HG03469 (cell line): Measurements from ENCODE around the gene KRT78.
"Not testable (repeated sequence)": the region's sequence is repeated elsewhere in the genome, so short reads cannot be mapped to it uniquely, and the experiment has no call there.

Experiments used
- ATAC-seq: cut with Tn5 transposase; IDR thresholded peaks from one replicate; pipeline ENCODE4 v1.9.1; 2021; ENCODE audit warnings: mild to moderate bottlenecking, moderate library complexity, moderate number of reproducible peaks; ENCODE audit not compliant: unreplicated experiment

Gene KRT78

GRCh38 chr12:52848661-52849255, at the start of gene KRT78:
Gene KRT78, minus strand, starts transcription at chr12:52848994. Its CDS starts 64 bp downstream, at chr12:52848930.
- no peak for ATAC-seq

GRCh38 chr12:52896190-52897100, 47.7 kb upstream of the KRT78 start:
- ATAC-seq = no peak

GRCh38 chr12:52895726-52896189, 47.0 kb upstream of the KRT78 start:
- no peak for ATAC-seq

- ATAC-seq = no peak
Observed at GRCh38 chr12:52892974-52893373, 44.2 kb upstream of the KRT78 start.

GRCh38 chr12:52892207-52892852, 43.5 kb upstream of the KRT78 start:
- ATAC-seq = no peak

GRCh38 chr12:52891044-52891443, 42.2 kb upstream of the KRT78 start:
- no peak for ATAC-seq

- no peak for ATAC-seq
Observed at GRCh38 chr12:52890417-52890816, 41.6 kb upstream of the KRT78 start.

- ATAC-seq = no peak
Observed at GRCh38 chr12:52884526-52885293, 35.9 kb upstream of the KRT78 start.

GRCh38 chr12:52880499-52880898, 31.7 kb upstream of the KRT78 start:
- ATAC-seq = not testable (repeated sequence)

GRCh38 chr12:52879394-52880351, 30.9 kb upstream of the KRT78 start:
- no peak for ATAC-seq

GRCh38 chr12:52878507-52879393, 30.0 kb upstream of the KRT78 start:
- no peak for ATAC-seq

- ATAC-seq = no peak
Observed at GRCh38 chr12:52877242-52877641, 28.4 kb upstream of the KRT78 start.

GRCh38 chr12:52876372-52876771, 27.6 kb upstream of the KRT78 start:
- ATAC-seq = no peak

- no peak for ATAC-seq
Observed at GRCh38 chr12:52874573-52875435, 26.0 kb upstream of the KRT78 start.

GRCh38 chr12:52873832-52874572, 25.2 kb upstream of the KRT78 start:
- no peak for ATAC-seq

- ATAC-seq = no peak
Observed at GRCh38 chr12:52873513-52873831, 24.7 kb upstream of the KRT78 start.
